Myocyte (in vitro differentiated cells): ENCODE results near the gene GABARAP. TPM values are rescaled to one million over a fixed set of nuclear protein-coding genes. Genes with fewer than 3 reads are reported as not detected.
A peak's percentile ranks its signal among the peaks of the same experiment; 100 is the strongest.

Experiments
- DNase-seq: peaks from one replicate; pipeline ENCODE4 v3.0.0-alpha.2; 2012; ENCODE audit warnings: low read depth
- polyA plus RNA-seq: library from polyadenylated mRNA; unstranded; fragments of >200 nt; gene quantifications from one replicate; pipeline ENCODE4 v1.2.1, GENCODE V29; 2012; ENCODE audit warnings: missing spikeins
- total RNA-seq: library from RNA; depleted of rRNA; stranded (reverse); fragments of >200 nt; gene quantifications from 2 replicates; pipeline ENCODE4 v1.2.3, GENCODE V29; 2014

GABARAP gene
- 239 and 315 TPM in 2 replicates for total RNA-seq
- polyA plus RNA-seq: 849 TPM

DNA sequence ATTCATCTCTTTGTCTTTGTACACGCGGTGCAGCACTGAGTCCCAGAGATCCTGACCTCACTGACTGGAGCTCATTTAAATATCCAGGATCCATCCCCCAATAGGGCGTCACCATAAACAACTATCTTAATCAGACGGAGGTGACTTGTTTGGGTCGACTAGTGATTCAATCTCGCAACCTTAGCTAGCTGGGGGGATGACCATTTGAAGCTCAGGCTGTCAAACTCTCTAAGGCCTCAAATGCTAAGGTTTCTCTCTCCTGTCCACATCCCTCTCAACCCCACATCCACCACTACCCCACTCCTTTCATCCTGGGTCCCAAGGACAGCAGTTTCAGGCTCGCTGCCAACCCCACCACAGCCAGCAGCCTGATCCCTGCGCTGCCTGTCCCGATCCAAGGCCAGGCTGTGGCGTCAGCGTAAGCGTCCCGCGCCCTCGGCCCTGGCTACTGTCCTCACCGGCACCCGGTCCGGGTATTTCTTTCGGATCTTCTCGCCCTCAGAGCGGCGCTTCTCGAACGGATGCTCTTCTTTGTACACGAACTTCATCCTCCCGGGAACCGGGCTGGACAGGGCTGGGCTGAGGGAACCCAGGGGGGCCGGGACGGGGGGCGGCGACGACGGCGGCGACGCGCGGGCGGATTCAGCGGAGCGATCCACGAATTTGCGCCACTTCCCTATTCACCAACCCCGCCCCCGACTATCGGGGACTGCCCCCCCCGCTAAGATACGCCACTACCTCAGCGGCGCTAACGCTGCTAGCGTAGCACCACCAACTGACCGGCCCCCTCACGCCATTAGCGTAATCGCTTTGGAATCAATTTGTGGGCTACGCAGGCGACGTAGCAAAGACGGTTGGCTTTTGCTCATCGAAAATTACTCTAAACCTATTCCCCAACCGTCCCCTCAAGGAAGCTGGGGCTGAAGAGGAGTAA is at the start of gene GABARAP:
TSS of gene GABARAP (minus strand) at position 667 of the 934 bp plus-strand sequence. CDS start at position 548, 119 bp downstream.
- peak; percentile 94 for DNase-seq

DNA sequence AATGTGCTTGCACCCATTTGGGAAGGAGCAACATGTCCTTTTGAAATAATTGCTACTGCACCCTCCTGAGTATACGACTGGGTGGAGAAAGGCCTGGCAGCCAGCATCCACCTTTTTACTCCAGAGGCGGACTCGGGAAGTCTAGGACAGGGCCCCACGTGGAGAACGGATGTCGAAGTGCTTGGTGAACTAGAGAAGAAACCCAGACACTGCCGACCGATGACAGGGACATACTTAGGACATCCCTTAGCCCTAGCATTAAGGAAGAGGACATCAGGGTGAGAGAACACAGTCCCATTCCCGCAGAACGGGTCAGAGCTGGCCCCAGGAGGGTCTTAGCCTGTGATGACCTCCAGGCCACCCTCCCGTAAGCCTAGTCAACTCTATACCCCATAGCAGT is 48.4 kb upstream of the GABARAP start:
- no peak for DNase-seq

DNA sequence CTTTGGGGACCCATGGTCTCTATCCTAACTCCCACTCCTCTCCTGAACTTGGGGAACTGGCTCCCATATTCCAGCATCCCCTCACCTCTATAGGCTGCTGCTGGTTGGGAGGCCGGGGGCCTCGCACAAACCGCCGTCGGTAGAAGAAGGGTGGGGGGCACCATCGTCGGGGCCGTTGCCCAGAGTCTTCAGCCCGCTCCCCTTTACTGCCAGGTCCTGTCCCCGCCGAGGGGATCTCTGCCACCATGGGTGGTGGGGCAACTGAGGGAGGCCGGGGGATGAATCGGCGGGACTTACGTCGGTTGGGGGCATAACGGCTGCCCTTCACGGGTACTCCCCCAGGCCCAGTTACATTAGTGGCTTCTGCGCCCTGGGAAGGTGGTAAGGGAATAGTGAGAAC is 47.9 kb upstream of the GABARAP start:
- DNase-seq: no peak

GRCh38 chr17:7289256-7290032 is 47.2 kb upstream of the GABARAP start:
- no peak for DNase-seq

- no peak for DNase-seq
Measured at GRCh38 chr17:7285679-7286078, 43.4 kb upstream of the GABARAP start.

GRCh38 chr17:7284911-7285310 is 42.7 kb upstream of the GABARAP start:
- no peak for DNase-seq

- DNase-seq: no peak
Measured at GRCh38 chr17:7283471-7284216, 41.4 kb upstream of the GABARAP start.

DNA sequence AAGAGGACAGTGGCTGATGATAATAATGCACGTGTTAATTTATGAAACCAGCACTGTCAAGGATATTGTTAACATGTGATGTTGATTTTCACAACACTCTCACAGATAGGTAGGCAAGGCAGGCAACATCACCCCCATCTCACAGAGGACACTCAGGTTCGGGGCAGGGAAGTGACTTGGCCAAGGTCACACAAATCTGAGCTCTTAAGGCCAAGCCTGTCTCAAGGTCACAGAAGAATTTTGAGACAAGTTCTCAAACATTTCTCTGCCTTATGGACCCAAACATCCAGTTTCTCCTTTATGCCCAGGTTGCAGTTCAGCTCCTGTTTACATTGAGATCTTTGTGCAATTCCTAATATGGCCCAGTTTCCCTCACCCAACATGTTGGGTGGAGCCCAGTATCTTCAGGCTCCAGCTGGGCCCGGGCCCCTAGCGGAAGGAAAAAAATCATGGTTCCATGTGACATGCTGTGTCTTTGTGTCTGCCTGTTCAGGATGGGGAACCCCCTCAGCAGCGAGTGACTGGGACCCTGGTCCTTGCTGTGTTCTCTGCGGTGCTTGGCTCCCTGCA is 40.6 kb upstream of the GABARAP start:
- DNase-seq: no peak

DNA sequence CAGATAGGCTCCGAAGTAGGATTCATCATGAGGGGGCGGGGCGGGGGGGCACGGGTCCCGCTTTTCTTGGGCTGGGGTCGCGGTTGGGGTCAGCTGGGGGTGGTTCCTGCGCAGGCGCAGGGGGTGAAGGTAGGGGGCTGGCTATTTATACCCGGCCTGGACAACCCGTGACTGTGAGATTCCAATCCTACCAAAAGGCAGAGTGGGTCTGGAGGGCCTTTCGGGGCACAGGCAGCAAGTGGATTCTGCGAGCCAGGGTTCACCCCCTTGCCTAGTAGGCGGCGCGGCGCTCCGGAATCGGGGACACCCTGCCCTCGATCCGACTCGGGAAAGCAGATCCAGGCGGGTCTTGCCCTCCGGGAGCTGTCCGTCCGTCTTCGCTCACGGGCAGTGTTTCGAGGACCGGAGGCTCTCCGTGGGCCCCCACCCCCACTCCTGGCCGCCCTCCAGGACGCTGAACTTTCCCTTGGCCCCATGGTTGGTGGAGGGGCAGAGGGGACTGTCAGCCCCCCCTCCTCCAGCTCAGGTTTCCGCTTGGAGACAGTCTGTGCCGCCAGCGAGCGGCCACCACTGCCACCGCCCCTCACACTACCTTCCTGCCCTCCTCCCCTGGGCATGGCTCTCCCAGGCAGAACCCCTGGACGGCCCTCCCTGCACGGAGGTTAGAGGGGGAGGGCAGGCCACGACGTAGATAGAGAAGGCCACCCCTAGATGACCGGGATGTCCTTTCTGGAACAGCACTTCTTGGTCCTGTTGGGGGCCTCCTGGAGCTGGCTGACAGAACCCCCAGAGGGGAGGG is 39.9 kb upstream of the GABARAP start:
- DNase-seq: peak; percentile 24

GRCh38 chr17:7281074-7281952 is 39.1 kb upstream of the GABARAP start, which contains the start of gene SLC2A4:
TSS of gene SLC2A4 (plus strand) at chr17:7281718. CDS start at chr17:7281935, 217 bp downstream.
- DNase-seq: peak; percentile 96

DNA sequence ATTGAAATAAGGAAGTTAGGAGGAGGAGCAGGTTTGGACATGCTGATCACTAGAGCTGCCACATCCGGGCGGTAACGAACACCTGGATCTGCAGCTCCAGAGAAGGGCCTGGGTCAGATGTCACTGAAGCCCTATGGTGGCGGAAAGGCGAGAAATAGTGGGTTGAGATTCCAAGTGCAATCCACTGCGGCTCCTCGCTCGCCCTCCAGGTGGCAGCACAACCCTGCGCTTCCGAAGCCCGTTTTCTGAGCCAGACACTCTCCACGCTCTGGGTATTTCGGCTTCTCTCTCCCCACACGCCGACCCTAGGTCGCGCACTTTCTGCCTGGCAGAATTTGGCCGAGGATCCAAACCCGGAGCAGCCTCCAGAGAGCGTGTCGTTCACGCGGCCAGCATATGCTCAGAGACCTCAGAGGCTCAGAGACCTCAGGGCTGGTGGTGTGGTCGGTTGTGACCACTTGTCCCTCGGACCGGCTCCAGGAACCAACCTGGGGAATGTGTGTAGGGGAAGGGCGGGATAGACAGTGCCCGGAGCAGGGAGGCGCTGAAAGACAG is 38.3 kb upstream of the GABARAP start:
- DNase-seq: peak; percentile 98

GRCh38 chr17:7279448-7279847 is 37.2 kb upstream of the GABARAP start:
- DNase-seq: no peak

DNA sequence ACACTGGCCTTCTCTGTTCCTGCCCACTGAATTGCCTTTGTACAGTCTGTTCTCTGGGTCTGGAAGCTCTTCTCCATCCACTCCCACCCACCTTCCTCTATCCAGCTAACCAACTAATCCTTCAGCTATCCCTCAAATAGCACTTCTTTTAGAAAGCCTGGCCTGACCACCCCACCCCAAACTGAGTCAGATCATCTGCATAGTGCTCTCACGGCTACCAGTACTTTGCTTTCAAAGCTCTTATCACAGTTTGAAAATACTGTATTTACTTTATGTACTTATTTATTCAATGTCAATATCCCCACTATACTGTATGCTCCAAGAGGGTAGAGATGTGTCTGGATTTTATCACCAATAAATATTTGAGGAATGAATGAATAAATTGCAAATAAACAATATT is 24.5 kb upstream of the GABARAP start:
- no peak for DNase-seq

DNA sequence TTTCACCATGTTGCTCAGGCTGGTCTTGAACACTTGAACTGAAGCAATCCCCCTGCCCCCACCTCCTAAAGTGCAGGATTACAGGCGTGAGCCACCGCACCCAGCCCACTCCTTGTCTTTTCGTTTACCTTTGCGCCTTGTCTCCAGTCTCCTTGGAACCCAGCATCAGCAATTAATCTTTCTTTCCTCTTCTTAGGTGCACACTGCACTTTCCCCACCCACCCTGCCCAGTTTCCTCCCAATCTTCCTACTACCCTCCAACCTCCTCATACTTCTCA is 21.5 kb upstream of the GABARAP start:
- DNase-seq: no peak

DNA sequence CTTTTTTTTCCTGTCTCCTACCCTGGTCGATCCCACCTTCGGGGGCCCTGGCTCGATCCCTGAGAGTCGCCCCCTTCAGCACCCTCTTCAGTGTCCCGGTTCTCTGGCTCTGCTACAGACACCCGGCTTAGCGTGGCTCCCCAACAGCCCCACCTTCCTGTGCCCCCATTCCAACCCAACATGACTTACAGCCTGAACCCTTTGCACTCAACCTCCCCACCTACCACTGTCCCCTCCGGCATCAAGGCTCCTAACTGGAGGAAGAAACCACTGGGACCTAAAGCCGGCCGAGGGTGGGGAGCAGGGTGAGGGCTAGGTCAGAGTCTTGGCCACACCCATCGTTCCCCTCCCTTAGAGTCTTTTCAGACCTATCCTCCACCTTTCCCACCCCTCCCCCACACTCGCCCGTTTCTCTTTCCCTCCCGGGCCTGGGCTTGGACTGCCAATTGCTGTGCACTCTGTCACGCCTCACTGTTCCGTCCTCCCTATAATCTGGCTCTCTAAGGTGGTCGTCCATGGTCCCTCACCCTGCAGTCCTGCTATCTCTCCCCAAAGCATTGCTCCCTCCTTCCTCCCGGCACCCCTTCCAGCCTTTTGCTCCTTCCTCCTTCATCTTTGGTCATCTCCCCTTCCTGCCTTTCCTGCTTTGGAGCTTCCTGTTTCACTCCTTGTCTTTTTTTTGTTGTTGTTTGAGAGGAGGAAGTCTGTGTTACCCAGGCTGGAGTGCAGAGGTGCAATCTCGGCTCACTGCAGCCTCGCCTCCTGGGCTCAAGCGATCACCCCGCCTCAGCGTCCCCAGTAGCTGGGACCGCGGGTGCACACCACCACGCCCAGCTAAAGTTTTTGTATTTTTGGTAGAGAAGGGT is 20.9 kb upstream of the GABARAP start:
- no peak for DNase-seq

DNA sequence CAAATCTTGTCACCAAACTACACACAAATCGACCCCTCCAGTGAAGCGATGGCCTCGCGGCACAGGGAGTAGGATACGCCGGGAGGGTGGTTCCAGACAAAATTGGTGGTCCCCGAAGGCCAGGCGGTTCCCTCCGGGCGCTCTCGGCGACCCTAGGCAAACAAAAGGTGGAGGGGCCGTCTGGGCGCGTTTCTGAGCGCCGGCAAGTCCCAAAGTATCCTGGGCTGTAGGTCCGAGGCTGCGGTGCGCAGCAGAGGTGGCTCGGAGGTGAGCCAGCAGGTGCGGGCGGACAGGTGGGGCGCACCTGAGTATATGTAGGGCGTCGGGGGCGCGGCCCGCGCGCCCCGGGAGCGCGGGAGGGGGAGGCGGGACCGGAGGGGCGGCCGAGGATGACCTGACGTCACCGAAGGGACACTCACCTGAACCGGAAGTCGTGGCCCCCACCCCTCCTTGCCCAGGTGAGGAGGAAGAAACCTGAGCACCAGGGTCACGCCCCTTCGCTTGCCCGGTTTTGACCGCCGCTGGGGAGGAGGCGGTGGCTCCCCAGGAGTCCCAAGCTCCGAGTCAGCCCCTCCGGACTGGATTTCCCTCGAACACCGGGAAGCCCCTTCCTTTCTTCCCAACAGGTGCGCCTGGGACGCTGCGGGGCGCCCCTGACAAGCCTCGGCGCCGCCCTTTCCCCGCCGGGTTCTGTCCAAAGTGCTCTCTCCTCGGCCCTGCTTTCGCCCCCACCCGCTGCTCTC is 20.1 kb upstream of the GABARAP start, which contains the start of gene CLDN7:
TSS of gene CLDN7 (minus strand) at position 287 of the 743 bp plus-strand sequence. CDS start 435 bp downstream, outside the sequence.
- DNase-seq: no peak
